ENCODE results near the gene MEST. TPM values are rescaled to one million over a fixed set of nuclear protein-coding genes. Genes with fewer than 3 reads are reported as not detected.

MEST gene
- total and polyA plus RNA-seq, 2 donors (not counting 1 experiment from before 2014, with no cell fraction given): 2.5 to 6.6 TPM

DNA sequence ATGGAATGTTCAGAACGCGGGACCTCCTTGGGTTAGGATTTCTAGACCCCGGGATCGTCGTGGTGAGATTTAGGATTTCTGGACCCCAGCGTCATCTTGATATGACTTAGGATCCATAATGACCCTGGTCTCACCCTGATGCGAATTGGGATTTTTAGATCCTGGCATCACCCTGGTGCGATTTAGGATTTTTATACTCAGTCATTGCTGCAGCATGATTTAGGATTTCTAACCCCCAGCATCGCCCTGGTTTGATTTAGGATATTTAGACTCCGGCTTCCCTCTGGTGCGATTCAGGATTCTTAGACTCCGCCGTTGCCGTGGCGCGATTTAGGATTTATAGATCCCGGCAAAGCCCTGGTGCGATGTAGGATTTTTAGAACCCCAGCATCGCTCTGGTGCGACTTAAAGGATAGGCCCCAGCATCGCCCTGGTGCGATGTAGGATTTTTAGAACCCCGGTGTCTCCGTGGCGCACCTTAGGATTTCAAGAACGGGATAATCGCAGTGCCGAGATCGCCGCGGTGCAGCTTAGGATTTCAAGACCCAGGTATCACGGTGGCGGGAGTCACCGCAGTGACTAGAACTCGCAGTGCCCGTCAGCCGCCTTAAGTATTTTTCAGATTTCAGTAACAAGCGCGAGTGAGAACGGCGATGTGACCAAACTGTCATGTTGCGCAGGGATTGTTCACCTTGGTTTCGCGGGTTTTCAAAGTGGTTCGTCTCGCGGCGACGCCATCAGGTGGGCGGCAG is 814 bp downstream of the MEST start:
- H3K4me3 ChIP-seq (ENCODE audit: control extremely low read depth in 1 of 5, extremely low read depth in 1 of 5, insufficient read depth in 1 of 5, low read depth in 2 of 5, low read length in 4 of 5): peak overlapping the region in 2 of 5 experiments; percentile 23 to 39
- peak overlapping the region; percentile 31 for H3K9ac ChIP-seq (ENCODE audit: low read length)
- peaks cover 0 to 31% (median 8%) of the 10 kb centered on the region in 4 experiments for H3K27me3 ChIP-seq (replicated peaks in 1 of 4; ENCODE audit: control extremely low read depth in 1 of 4, control insufficient read depth in 3 of 4, insufficient read depth in 4 of 4, low read length in 3 of 4)
- H3K27ac Mint-ChIP-seq: peak overlapping the region; percentile 12
- WGBS (ENCODE audit: insufficient coverage): 56% methylated on average over 50 of the region's 50 CpGs
- DNase-seq (peak; percentile 30), ATAC-seq (ENCODE audit: low read depth) (no peak)
- ChIA-PET POLR2A (no interaction called here), CTCF (no interaction called here)
- peaks cover 24 to 26% of the 10 kb centered on the region in 2 donors for H3K4me1 ChIP-seq (ENCODE audit: control insufficient read depth in 2 of 2, insufficient read depth in 2 of 2, low read length in 2 of 2)
- H3K9me3 Mint-ChIP-seq (ENCODE audit: insufficient read depth): no peaks in the 10 kb centered on the region
- H2AFZ ChIP-seq (ENCODE audit: insufficient read depth, low read depth, low read length, poor library complexity, severe bottlenecking): peak overlapping the region; percentile 31
- H3K4me1 Mint-ChIP-seq: peaks cover 19% of the 10 kb centered on the region
- peaks cover 0 to 18% (median 0%) of the 10 kb centered on the region in 3 donors for H3K9me3 ChIP-seq (ENCODE audit: control extremely low read depth in 1 of 3, control insufficient read depth in 2 of 3, insufficient read depth in 1 of 3, low read length in 2 of 3)
- H3K4me2 ChIP-seq (replicated peaks; ENCODE audit: low read depth, low read length, poor library complexity, severe bottlenecking): peak overlapping the region; percentile 68
- TF ChIP-seq, protein P1, sequence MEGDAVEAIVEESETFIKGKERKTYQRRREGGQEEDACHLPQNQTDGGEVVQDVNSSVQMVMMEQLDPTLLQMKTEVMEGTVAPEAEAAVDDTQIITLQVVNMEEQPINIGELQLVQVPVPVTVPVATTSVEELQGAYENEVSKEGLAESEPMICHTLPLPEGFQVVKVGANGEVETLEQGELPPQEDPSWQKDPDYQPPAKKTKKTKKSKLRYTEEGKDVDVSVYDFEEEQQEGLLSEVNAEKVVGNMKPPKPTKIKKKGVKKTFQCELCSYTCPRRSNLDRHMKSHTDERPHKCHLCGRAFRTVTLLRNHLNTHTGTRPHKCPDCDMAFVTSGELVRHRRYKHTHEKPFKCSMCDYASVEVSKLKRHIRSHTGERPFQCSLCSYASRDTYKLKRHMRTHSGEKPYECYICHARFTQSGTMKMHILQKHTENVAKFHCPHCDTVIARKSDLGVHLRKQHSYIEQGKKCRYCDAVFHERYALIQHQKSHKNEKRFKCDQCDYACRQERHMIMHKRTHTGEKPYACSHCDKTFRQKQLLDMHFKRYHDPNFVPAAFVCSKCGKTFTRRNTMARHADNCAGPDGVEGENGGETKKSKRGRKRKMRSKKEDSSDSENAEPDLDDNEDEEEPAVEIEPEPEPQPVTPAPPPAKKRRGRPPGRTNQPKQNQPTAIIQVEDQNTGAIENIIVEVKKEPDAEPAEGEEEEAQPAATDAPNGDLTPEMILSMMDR (IDR thresholded peaks at IDR 0.05): no peak
- no peaks in the 10 kb centered on the region for H3K79me2 ChIP-seq (ENCODE audit: control insufficient read depth, insufficient read depth, low read length)
- no peaks in the 10 kb centered on the region for H4K20me1 ChIP-seq (ENCODE audit: control insufficient read depth, insufficient read depth, low read length, poor library complexity, severe bottlenecking)
- intact Hi-C loops (cut with micrococcal nuclease): no loop called here
- no peak overlapping the region for H3K27ac ChIP-seq (ENCODE audit: low read length in 2 of 2)
- peak overlapping the region; percentile 59 for H3K4me3 Mint-ChIP-seq
- peaks cover 23% of the 10 kb centered on the region for H3K27me3 Mint-ChIP-seq
- no peaks in the 10 kb centered on the region for H3K36me3 ChIP-seq (replicated peaks in 1 of 2; ENCODE audit: control extremely low read depth in 1 of 2, control insufficient read depth in 1 of 2, extremely low read depth in 1 of 2, insufficient read depth in 2 of 2, low read length in 1 of 2)

DNA sequence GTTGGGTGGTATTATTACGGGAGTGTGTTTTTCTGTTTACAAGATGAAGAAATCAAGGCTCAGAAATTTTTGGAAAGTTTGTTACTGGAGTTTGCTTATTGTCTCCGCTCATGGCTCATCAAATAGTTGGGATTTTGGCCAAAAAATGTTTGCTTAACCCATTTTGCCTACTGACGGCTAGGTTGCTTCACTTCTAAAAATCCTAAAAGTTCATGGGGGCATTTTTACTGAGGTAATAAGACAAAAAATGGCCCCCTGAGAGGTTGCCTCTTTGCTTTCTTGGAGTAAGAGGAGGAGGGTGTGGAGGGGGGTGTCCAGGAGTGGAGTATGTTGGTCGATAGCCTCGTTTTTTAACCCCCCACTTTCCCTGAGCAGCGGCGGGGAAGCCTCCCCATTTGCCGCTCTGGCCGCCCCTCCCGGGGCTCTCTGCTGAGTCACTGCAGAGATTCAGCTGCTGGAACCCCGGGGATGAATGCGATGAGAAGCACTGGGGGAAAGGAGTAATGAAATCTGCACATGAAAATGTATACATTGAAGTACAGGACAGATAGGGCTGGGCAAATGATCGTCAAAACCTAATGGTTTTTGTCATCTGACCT is 1.5 kb downstream of the MEST start:
- POLR2A ChIA-PET: no interaction called here
- CTCF ChIA-PET: no interaction called here
- H3K27me3 ChIP-seq (replicated peaks in 1 of 4; ENCODE audit: control extremely low read depth in 1 of 4, control insufficient read depth in 3 of 4, insufficient read depth in 4 of 4, low read length in 3 of 4): peaks cover 0 to 31% (median 8%) of the 10 kb centered on the region in 4 experiments
- 30% methylated on average over 10 of the region's 13 CpGs for WGBS (ENCODE audit: insufficient coverage)
- H3K9me3 ChIP-seq (ENCODE audit: control extremely low read depth in 1 of 3, control insufficient read depth in 2 of 3, insufficient read depth in 1 of 3, low read length in 2 of 3): peaks cover 0 to 18% (median 0%) of the 10 kb centered on the region in 3 donors
- peaks cover 19% of the 10 kb centered on the region for H3K4me1 Mint-ChIP-seq
- H3K9me3 Mint-ChIP-seq (ENCODE audit: insufficient read depth): no peaks in the 10 kb centered on the region
- intact Hi-C loops (cut with micrococcal nuclease): no loop called here
- peak overlapping the region; percentile 68 for H3K4me2 ChIP-seq (replicated peaks; ENCODE audit: low read depth, low read length, poor library complexity, severe bottlenecking)
- peaks cover 23% of the 10 kb centered on the region for H3K27me3 Mint-ChIP-seq
- H3K9ac ChIP-seq (ENCODE audit: low read length): no peak overlapping the region
- no peaks in the 10 kb centered on the region for H3K79me2 ChIP-seq (ENCODE audit: control insufficient read depth, insufficient read depth, low read length)
- no peak overlapping the region for H3K27ac ChIP-seq (ENCODE audit: low read length in 2 of 2)
- DNase-seq: no peak
- ATAC-seq (ENCODE audit: low read depth): no peak
- no peaks in the 10 kb centered on the region for H4K20me1 ChIP-seq (ENCODE audit: control insufficient read depth, insufficient read depth, low read length, poor library complexity, severe bottlenecking)
- TF ChIP-seq, protein P1 (IDR thresholded peaks at IDR 0.05): no peak
- no peak for TF ChIP-seq EZH2 (IDR thresholded peaks at IDR 0.05; ENCODE audit: borderline replicate concordance, insufficient read depth, low read depth, low read length, poor library complexity, severe bottlenecking)
- H3K4me1 ChIP-seq (ENCODE audit: control insufficient read depth in 2 of 2, insufficient read depth in 2 of 2, low read length in 2 of 2): peaks cover 24 to 26% of the 10 kb centered on the region in 2 donors
- no peak overlapping the region for H3K27ac Mint-ChIP-seq
- H3K4me3 ChIP-seq (ENCODE audit: control extremely low read depth in 1 of 5, extremely low read depth in 1 of 5, insufficient read depth in 1 of 5, low read depth in 2 of 5, low read length in 4 of 5): no peak overlapping the region
- peak overlapping the region; percentile 13 for H3K4me3 Mint-ChIP-seq
- H2AFZ ChIP-seq (ENCODE audit: insufficient read depth, low read depth, low read length, poor library complexity, severe bottlenecking): no peak overlapping the region
- H3K36me3 ChIP-seq (replicated peaks in 1 of 2; ENCODE audit: control extremely low read depth in 1 of 2, control insufficient read depth in 1 of 2, extremely low read depth in 1 of 2, insufficient read depth in 2 of 2, low read length in 1 of 2): no peaks in the 10 kb centered on the region

All from B cell (primary cell).